ENCODE results near the gene GGT5.
"Not testable (repeated sequence)": the region's sequence is repeated elsewhere in the genome, so short reads cannot be mapped to it uniquely, and the experiment has no call there.

Gene GGT5

GRCh38 chr22:24201681-24202614 lies 42.9 kb downstream of the GGT5 start:
- DNase-seq = no peak

GRCh38 chr22:24200619-24201212 lies 44.2 kb downstream of the GGT5 start:
- no peak for DNase-seq

- DNase-seq = no peak
Measured at GRCh38 chr22:24198682-24199052, 46.2 kb downstream of the GGT5 start.

- no peak for DNase-seq
Measured at GRCh38 chr22:24191893-24192292, 53.0 kb downstream of the GGT5 start.

GRCh38 chr22:24191381-24191841 lies 53.5 kb downstream of the GGT5 start:
- no peak for DNase-seq

DNA sequence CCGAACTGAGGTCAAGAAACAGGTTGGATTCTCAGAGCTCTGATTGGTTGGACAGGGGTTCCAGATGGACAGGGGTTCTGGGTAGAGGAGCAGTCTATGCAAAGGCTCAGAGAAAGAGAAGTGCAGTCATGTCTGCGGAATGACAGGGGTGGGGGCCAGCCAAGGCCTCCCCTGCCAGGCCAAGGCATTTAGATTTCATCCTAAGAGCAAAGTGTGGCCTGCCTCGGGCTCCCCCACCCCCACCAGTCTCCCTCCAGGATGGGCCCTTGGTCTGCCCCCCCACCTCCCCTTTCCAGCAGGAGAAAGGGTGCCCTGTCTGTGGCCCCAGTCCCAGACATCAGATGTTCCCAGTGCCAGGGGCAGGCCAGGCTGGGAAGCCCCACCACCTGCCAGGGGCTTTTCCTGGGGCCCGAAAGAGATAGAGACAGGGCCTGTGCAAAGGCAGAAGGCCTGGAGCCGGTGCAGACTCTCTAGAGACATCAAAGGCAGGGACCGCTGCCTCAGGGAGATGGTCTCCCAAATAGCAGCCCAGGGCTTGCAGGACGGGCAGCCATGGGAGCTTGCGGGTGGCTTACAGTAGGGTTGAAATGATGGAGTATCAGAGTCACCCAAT lies 54.2 kb downstream of the GGT5 start:
- DNase-seq = no peak

GRCh38 chr22:24190159-24190540 lies 54.7 kb downstream of the GGT5 start:
- no peak for DNase-seq

GRCh38 chr22:24189249-24190158 lies 55.4 kb downstream of the GGT5 start:
- peak; percentile 47 to 63 for DNase-seq

DNA sequence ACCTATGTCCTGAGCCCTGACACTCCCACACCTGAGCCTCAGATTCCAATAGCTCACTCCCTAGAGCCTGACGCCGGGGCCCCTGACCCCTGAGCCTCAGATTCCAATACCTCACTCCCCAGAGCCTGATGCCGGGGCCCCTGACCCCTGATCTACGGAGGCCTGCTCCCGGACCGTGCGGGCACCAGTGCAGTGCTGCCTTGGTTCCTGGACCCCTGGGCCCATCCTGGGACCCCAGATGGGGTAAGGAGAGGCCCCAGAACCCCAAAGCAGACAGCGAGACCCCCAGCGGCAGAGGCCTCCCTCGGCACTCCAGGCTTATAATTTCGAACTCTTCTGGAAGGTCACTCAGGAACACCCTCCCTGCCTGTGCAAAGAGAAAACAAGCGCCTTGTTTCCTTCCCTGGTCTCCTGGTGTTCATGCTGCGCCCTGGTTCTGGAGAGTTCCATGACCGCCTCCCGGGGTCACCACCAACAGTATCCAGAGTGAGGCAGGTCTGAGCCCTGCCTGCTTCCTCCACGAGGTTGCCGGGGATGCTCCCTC lies 56.1 kb downstream of the GGT5 start:
- DNase-seq = no peak

DNA sequence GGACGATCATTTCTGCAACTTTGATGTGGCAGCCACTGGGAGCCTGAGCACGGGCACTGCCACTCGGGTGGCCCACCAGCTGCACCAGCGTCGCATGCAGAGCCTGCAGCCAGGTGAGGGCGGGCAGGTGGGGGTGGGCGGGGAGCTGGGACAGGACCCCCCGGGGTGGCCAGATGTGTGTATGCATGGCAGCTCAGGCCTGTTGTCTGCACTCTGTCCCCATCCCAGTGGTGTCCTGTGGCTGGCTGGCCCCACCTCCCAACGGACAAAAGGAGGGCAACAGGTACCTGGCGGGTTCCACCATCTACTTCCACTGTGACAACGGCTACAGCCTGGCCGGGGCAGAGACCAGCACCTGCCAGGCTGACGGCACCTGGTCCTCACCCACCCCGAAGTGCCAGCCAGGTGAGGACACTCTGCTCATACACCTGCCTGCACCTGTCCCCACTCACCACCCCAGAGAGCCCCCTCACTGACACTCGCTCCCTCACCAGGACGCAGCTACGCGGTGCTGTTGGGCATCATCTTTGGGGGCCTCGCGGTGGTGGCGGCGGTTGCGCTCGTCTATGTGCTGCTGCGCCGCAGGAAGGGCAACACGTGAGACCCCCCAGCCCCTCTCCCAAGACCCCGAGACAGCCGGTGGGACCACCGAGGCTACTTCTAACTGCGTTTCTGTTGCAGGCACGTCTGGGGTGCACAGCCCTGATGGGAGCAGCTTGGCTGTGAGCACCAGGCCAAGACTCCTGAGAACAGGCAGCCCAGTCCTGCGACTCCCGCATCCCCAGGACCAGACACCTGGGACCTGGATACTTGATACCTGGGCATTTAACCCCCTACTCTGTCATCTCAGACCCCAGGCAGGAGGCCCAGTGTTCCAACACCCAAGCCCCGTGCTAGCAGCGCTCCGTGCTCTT lies 56.9 kb downstream of the GGT5 start:
- no peak for DNase-seq

- DNase-seq = no peak
Measured at GRCh38 chr22:24186892-24187670, 57.8 kb downstream of the GGT5 start.

- no peak for DNase-seq
Measured at GRCh38 chr22:24186352-24186740, 58.5 kb downstream of the GGT5 start.

- DNase-seq = no peak
Measured at GRCh38 chr22:24185501-24186351, 59.2 kb downstream of the GGT5 start.

GRCh38 chr22:24185001-24185500 lies 59.8 kb downstream of the GGT5 start:
- no peak for DNase-seq

GRCh38 chr22:24184057-24184798 lies 60.7 kb downstream of the GGT5 start:
- DNase-seq = no peak

GRCh38 chr22:24183321-24184031 lies 61.4 kb downstream of the GGT5 start:
- DNase-seq = no peak

GRCh38 chr22:24182900-24183246 lies 62.0 kb downstream of the GGT5 start:
- not testable (repeated sequence) for DNase-seq

Measured in stimulated activated CD4-positive, alpha-beta T cell treated with anti-CD3 and anti-CD28 coated beads, Interleukin-2, amount 100 ng/mL, for 24 hours (primary cell).